IMR-90 (cell line): Measurements from ENCODE around the gene CTSS. TPM values are rescaled to one million over a fixed set of nuclear protein-coding genes. Genes with fewer than 3 reads are reported as not detected.

Experiments used
- ATAC-seq: fragments of 200-7000 bp; cut with Tn5 transposase; 2 replicates; pipeline ENCODE4 v1.9.1; 2020; ENCODE audit warnings: low read depth, mild to moderate bottlenecking, moderate library complexity
- BruUV-seq: library from RNA; stranded (reverse); fragments of 400-500 nt; replicated peaks from 2 replicates; lab custom pipeline; 2021; lab: Mats Ljungman, UMichigan
- CTCF ChIA-PET: fragments of 300-600 bp; formaldehyde crosslinking; extraction: SDS; loops from one replicate; lab custom pipeline; 2021; ENCODE audit warnings: antibody characterized with exemption; lab: Yijun Ruan, JAX
- POLR2A ChIA-PET: fragments of 300-600 bp; sonication (Branson Sonifier 250); formaldehyde crosslinking; loops from one replicate; lab custom pipeline; 2022; ENCODE audit warnings: antibody characterized with exemption; ENCODE audit not compliant: unreplicated experiment; lab: Charles Lee
- DNase-seq: peaks from one replicate; pipeline ENCODE4 v3.0.0; 2013
- H2AFZ ChIP-seq: replicated peaks from 2 replicates; pipeline ENCODE3; 2013; ENCODE audit warnings: low read length, mild to moderate bottlenecking; ENCODE audit not compliant: poor library complexity
- H2AK5ac ChIP-seq: 2 replicates; pipeline ENCODE4 v1.6.1; 2013; ENCODE audit warnings: low read depth, low read length, inconsistent platforms
- H2AK9ac ChIP-seq: replicated peaks from 2 replicates; pipeline ENCODE3; 2013; ENCODE audit warnings: mild to moderate bottlenecking, low read depth, low read length, moderate library complexity; ENCODE audit not compliant: poor library complexity
- H2BK120ac ChIP-seq: 2 replicates; pipeline ENCODE4 v1.6.1; 2013; ENCODE audit warnings: low read depth, low read length, inconsistent platforms
- H2BK15ac ChIP-seq: 3 replicates; pipeline ENCODE4 v1.6.1; 2013; ENCODE audit warnings: low read depth, low read length, inconsistent platforms
- H2BK20ac ChIP-seq: 2 replicates; pipeline ENCODE4 v1.6.1; 2013; ENCODE audit warnings: low read depth, mild to moderate bottlenecking, inconsistent platforms, low read length, moderate library complexity
- H2BK5ac ChIP-seq: 2 replicates; pipeline ENCODE4 v1.6.1; 2013; ENCODE audit warnings: mild to moderate bottlenecking, low read depth, low read length, inconsistent platforms; ENCODE audit not compliant: poor library complexity, severe bottlenecking
- H3K14ac ChIP-seq: replicated peaks from 2 replicates; pipeline ENCODE4 v1.6.1; 2013; ENCODE audit warnings: low read depth, low read length, inconsistent platforms
- H3K18ac ChIP-seq: 2 replicates; pipeline ENCODE4 v1.6.1; 2013; ENCODE audit warnings: low read depth, low read length, control low read depth
- H3K23ac ChIP-seq: 2 replicates; pipeline ENCODE4 v1.6.1; 2013; ENCODE audit warnings: low read depth, low read length, inconsistent platforms
- H3K27ac ChIP-seq: 2 replicates; pipeline ENCODE4 v1.5.1; 2013; ENCODE audit warnings: mild to moderate bottlenecking, control low read depth, low read length; ENCODE audit not compliant: insufficient read depth
- H3K27me3 ChIP-seq: 2 replicates; pipeline ENCODE4 v1.6.1; 2013; ENCODE audit warnings: low read length; ENCODE audit not compliant: control insufficient read depth, insufficient read depth
- H3K36me3 ChIP-seq: 2 replicates; pipeline ENCODE4 v1.6.1; 2013; ENCODE audit warnings: low read length, mixed read lengths; ENCODE audit not compliant: control insufficient read depth, insufficient read depth
- H3K4ac ChIP-seq: 2 replicates; pipeline ENCODE4 v1.6.1; 2013; ENCODE audit warnings: low read depth, low read length, inconsistent platforms
- H3K4me1 ChIP-seq: 2 replicates; pipeline ENCODE4 v1.6.1; 2013; ENCODE audit warnings: low read length, mixed read lengths; ENCODE audit not compliant: control insufficient read depth, insufficient read depth
- H3K4me2 ChIP-seq: 2 replicates; pipeline ENCODE4 v1.6.1; 2013; ENCODE audit warnings: low read depth, mild to moderate bottlenecking, control low read depth, low read length, moderate library complexity
- H3K4me3 ChIP-seq: 2 replicates; pipeline ENCODE4 v1.5.1; 2013; ENCODE audit warnings: low read depth, mild to moderate bottlenecking, control low read depth, low read length, moderate library complexity; ENCODE audit not compliant: insufficient read depth
- H3K56ac ChIP-seq: 2 replicates; pipeline ENCODE4 v1.6.1; 2013; ENCODE audit warnings: low read length, inconsistent platforms; ENCODE audit not compliant: insufficient read depth; ENCODE audit errors: extremely low read depth
- H3K79me1 ChIP-seq, 2 experiments: 2 replicates each; pipeline ENCODE4 v1.6.1; 2013; ENCODE audit warnings: low read length in 2 of 2, inconsistent platforms in 1 of 2, low read depth in 1 of 2
- H3K9ac ChIP-seq: 2 replicates; pipeline ENCODE4 v1.6.1; 2013; ENCODE audit warnings: low read depth, low read length, control low read depth
- H3K9me1 ChIP-seq: 2 replicates; pipeline ENCODE4 v1.6.1; 2013; ENCODE audit warnings: low read length, inconsistent platforms; ENCODE audit not compliant: insufficient read depth
- H3K9me3 ChIP-seq: 2 replicates; pipeline ENCODE4 v1.6.1; 2013; ENCODE audit warnings: low read length; ENCODE audit not compliant: control insufficient read depth, insufficient read depth
- H4K20me1 ChIP-seq: 2 replicates; pipeline ENCODE4 v1.6.1; 2013; ENCODE audit warnings: low read length, inconsistent platforms; ENCODE audit not compliant: insufficient read depth
- H4K5ac ChIP-seq: 2 replicates; pipeline ENCODE4 v1.6.1; 2013; ENCODE audit warnings: mild to moderate bottlenecking, low read depth, low read length, control low read depth
- H4K8ac ChIP-seq, 2 experiments: 2 replicates each; pipeline ENCODE4 v1.6.1; 2013; ENCODE audit warnings: low read depth in 2 of 2, low read length in 2 of 2, control low read depth in 1 of 2, inconsistent platforms in 1 of 2
- H4K91ac ChIP-seq: 2 replicates; pipeline ENCODE4 v1.6.1; 2013; ENCODE audit warnings: low read depth, low read length, inconsistent platforms; ENCODE audit not compliant: insufficient read depth
- BHLHE40 ChIP-seq: fragments of 150-350 bp; IDR thresholded peaks from 2 replicates; pipeline ENCODE4 v1.6.1; 2016; ENCODE audit warnings: mild to moderate bottlenecking, low read depth, low read length
- CEBPB ChIP-seq: IDR thresholded peaks from 2 replicates; pipeline ENCODE4 v1.6.1; 2012; ENCODE audit warnings: low read depth, low read length, improper control_type of control experiment
- CHD1 ChIP-seq: IDR thresholded peaks from 2 replicates; pipeline ENCODE4 v1.6.1; 2012; ENCODE audit warnings: low read depth, low read length, improper control_type of control experiment
- ELK1 ChIP-seq: fragments of 150-350 bp; IDR thresholded peaks from 2 replicates; pipeline ENCODE4 v1.6.1; 2016; ENCODE audit warnings: low read depth, mild to moderate bottlenecking, low read length, moderate library complexity, borderline replicate concordance
- FOS ChIP-seq: fragments of 150-350 bp; IDR thresholded peaks from 2 replicates; pipeline ENCODE4 v1.6.1; 2016; ENCODE audit warnings: low read depth, low read length
- MAFK ChIP-seq: IDR thresholded peaks from 2 replicates; pipeline ENCODE4 v1.6.1; 2012; ENCODE audit warnings: low read depth, low read length, improper control_type of control experiment
- MAZ ChIP-seq: IDR thresholded peaks from 2 replicates; pipeline ENCODE4 v1.6.1; 2012; ENCODE audit warnings: low read depth, mild to moderate bottlenecking, low read length, improper control_type of control experiment, moderate library complexity, borderline replicate concordance
- MXI1 ChIP-seq: IDR thresholded peaks from 2 replicates; pipeline ENCODE4 v1.6.1; 2012; ENCODE audit warnings: low read depth, mild to moderate bottlenecking, low read length, moderate library complexity, borderline replicate concordance
- NFE2L2 ChIP-seq: fragments of 150-350 bp; IDR thresholded peaks from 2 replicates; pipeline ENCODE4 v1.6.1; 2016; ENCODE audit warnings: low read depth, mild to moderate bottlenecking, low read length
- POLR2A ChIP-seq: IDR thresholded peaks from 2 replicates; pipeline ENCODE4 v1.6.1; 2012; ENCODE audit warnings: mild to moderate bottlenecking, low read depth, low read length
- RAD21 ChIP-seq: IDR thresholded peaks from 2 replicates; pipeline ENCODE4 v1.6.1; 2012; ENCODE audit warnings: low read length, improper control_type of control experiment
- RCOR1 ChIP-seq: IDR thresholded peaks from 2 replicates; pipeline ENCODE4 v1.6.1; 2012; ENCODE audit warnings: mild to moderate bottlenecking, low read length, improper control_type of control experiment; ENCODE audit not compliant: insufficient replicate concordance
- RFX5 ChIP-seq: IDR thresholded peaks from 2 replicates; pipeline ENCODE4 v1.8.0; 2012; ENCODE audit warnings: low read depth, mild to moderate bottlenecking, low read length, moderate library complexity
- SMC3 ChIP-seq: fragments of 150-350 bp; IDR thresholded peaks from 2 replicates; pipeline ENCODE4 v1.6.1; 2016; ENCODE audit warnings: low read depth, mild to moderate bottlenecking, antibody characterized with exemption, low read length, moderate library complexity
- USF2 ChIP-seq: fragments of 150-350 bp; IDR thresholded peaks from 2 replicates; pipeline ENCODE4 v1.6.1; 2017; ENCODE audit warnings: mild to moderate bottlenecking, antibody characterized with exemption, low read length, low read depth
- WGBS, 2 experiments: methylation state at CpG; one replicate each; pipeline versions ENCODE4 v1.1.5 to v1.1.7; 2013; ENCODE audit warnings: missing lambda C conversion rate in 2 of 2; ENCODE audit not compliant: insufficient read length in 1 of 2; ENCODE audit errors: extremely low coverage in 2 of 2; 5-methylcytosine and 5-hydroxymethylcytosine counted together
- dilution Hi-C: fragments of 300-500 bp; cut with HindIII; formaldehyde crosslinking; loops from one replicate; pipeline ENCODE4 v1.14.3; 2018; ENCODE audit warnings: low sequenced_read_pairs; ENCODE audit not compliant: unreplicated experiment
- in situ Hi-C: fragments of 300-500 bp; cut with MboI; formaldehyde crosslinking; loops from 3 replicates; pipeline ENCODE4 v1.14.3; 2019; ENCODE audit warnings: low sequenced_read_pairs, inconsistent platforms, mixed read lengths
- intact Hi-C: fragments of 100-400 bp; cut with micrococcal nuclease; formaldehyde crosslinking; loops from 2 replicates; pipeline ENCODE4 v1.10.0; 2022
- polyA plus RNA-seq, 3 experiments: library from polyadenylated mRNA; depleted of rRNA; stranded (reverse); fragments of >200 nt; gene quantifications; 2 replicates each; pipeline ENCODE4 v1.2.3, GENCODE V29; 2012; ENCODE audit warnings: low replicate concordance in 1 of 3
- total RNA-seq: library from RNA; depleted of rRNA; stranded (reverse); fragments of >200 nt; gene quantifications from 2 replicates; pipeline ENCODE4 v1.2.3, GENCODE V29; 2012
- TF ChIP-seq, protein P1 (sequence below): conservative IDR thresholded peaks from 2 replicates; pipeline ENCODE4 v1.5.1; 2012; ENCODE audit warnings: mild to moderate bottlenecking, low read depth, low read length, improper control_type of control experiment

The CTSS gene
- total and polyA plus RNA-seq, 2 of the 4 experiments (the other 2 are of a cell fraction), result 0.18 to 0.48 TPM

GRCh38 chr1:150777544-150777943 is 12.0 kb upstream of the CTSS start:
- intact Hi-C loops (no loop called here), dilution Hi-C loops (no loop called here), in situ Hi-C loops (no loop called here)
- Histone ChIP-seq H2AK9ac (no peak overlapping the region), H3K23ac (no peak overlapping the region; the same call in 1 of the 2 replicates), H3K27ac (no peak overlapping the region), H2AFZ (no peak overlapping the region), H2BK120ac (no peak overlapping the region), H3K4me3 (no peak overlapping the region), H3K4me1 (peaks cover 2% of the 10 kb centered on the region; the same call in 1 of the 2 replicates), H3K36me3 (no peaks in the 10 kb centered on the region), H3K9ac (no peak overlapping the region), H4K8ac (no peak overlapping the region), H4K20me1 (no peaks in the 10 kb centered on the region), H3K14ac (no peak overlapping the region), H4K91ac (no peak overlapping the region), H3K27me3 (no peaks in the 10 kb centered on the region), H3K79me1 (no peaks in the 10 kb centered on the region), H3K18ac (no peak overlapping the region), H2BK15ac (no peak overlapping the region), H3K9me1 (no peaks in the 10 kb centered on the region), H2BK20ac (no peak overlapping the region), H3K4ac (no peak overlapping the region), H2BK5ac (no peak overlapping the region), H3K4me2 (no peak overlapping the region), H3K9me3 (no peaks in the 10 kb centered on the region), H2AK5ac (no peak overlapping the region), H3K56ac (no peak overlapping the region), H4K5ac (no peak overlapping the region)
- CTCF ChIA-PET, result interaction anchor here (0.6 kb wide), 1 partner anchor 157 kb away, joined by 3 read pairs; no protein-coding TSS in a partner anchor
- no TSS peak for BruUV-seq
- ATAC-seq (no peak), DNase-seq (no peak)
- POLR2A ChIA-PET, result no interaction called here
- 100% methylated on average over 1 of the region's 2 CpGs; no CpG with 5 or more reads in 1 of the 2 experiments for WGBS, 2 experiments
- TF ChIP-seq BHLHE40, result no peak
- no peak for TF ChIP-seq RFX5
- TF ChIP-seq CEBPB, result no peak
- TF ChIP-seq NFE2L2, result no peak
- TF ChIP-seq ELK1, result no peak
- no peak for TF ChIP-seq POLR2A
- TF ChIP-seq, protein P1, sequence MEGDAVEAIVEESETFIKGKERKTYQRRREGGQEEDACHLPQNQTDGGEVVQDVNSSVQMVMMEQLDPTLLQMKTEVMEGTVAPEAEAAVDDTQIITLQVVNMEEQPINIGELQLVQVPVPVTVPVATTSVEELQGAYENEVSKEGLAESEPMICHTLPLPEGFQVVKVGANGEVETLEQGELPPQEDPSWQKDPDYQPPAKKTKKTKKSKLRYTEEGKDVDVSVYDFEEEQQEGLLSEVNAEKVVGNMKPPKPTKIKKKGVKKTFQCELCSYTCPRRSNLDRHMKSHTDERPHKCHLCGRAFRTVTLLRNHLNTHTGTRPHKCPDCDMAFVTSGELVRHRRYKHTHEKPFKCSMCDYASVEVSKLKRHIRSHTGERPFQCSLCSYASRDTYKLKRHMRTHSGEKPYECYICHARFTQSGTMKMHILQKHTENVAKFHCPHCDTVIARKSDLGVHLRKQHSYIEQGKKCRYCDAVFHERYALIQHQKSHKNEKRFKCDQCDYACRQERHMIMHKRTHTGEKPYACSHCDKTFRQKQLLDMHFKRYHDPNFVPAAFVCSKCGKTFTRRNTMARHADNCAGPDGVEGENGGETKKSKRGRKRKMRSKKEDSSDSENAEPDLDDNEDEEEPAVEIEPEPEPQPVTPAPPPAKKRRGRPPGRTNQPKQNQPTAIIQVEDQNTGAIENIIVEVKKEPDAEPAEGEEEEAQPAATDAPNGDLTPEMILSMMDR, result no peak
- TF ChIP-seq FOS, result no peak
- no peak for TF ChIP-seq RAD21
- TF ChIP-seq SMC3, result no peak
- no peak for TF ChIP-seq MAFK
- TF ChIP-seq USF2, result no peak
- no peak for TF ChIP-seq RCOR1
- no peak for TF ChIP-seq MAZ
- no peak for TF ChIP-seq MXI1
- TF ChIP-seq CHD1, result no peak
